ENCODE data around the gene MLLT11. TPM values are rescaled to one million over a fixed set of nuclear protein-coding genes. Genes with fewer than 3 reads are reported as not detected.

Gene MLLT11
- total and polyA plus RNA-seq, 7 donors, result 0.60 to 5.0 (median 2.9) TPM

- Histone ChIP-seq H3K9me3 (no peaks in the 10 kb centered on the region), H3K4me1 (peaks cover 0 to 42% (median 30%) of the 10 kb centered on the region in 4 donors), H3K27me3 (no peaks in the 10 kb centered on the region), H3K36me3 (peaks cover 35 to 57% (median 43%) of the 10 kb centered on the region in 4 donors), H3K27ac (peak overlapping the region in 1 of 4 donors; percentile 2), H3K4me3 (no peak overlapping the region)
- TF ChIP-seq, protein P1, sequence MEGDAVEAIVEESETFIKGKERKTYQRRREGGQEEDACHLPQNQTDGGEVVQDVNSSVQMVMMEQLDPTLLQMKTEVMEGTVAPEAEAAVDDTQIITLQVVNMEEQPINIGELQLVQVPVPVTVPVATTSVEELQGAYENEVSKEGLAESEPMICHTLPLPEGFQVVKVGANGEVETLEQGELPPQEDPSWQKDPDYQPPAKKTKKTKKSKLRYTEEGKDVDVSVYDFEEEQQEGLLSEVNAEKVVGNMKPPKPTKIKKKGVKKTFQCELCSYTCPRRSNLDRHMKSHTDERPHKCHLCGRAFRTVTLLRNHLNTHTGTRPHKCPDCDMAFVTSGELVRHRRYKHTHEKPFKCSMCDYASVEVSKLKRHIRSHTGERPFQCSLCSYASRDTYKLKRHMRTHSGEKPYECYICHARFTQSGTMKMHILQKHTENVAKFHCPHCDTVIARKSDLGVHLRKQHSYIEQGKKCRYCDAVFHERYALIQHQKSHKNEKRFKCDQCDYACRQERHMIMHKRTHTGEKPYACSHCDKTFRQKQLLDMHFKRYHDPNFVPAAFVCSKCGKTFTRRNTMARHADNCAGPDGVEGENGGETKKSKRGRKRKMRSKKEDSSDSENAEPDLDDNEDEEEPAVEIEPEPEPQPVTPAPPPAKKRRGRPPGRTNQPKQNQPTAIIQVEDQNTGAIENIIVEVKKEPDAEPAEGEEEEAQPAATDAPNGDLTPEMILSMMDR (IDR thresholded peaks at IDR 0.05), result no peak
- TF ChIP-seq POLR2A (IDR thresholded peaks at IDR 0.05) (no peak), POLR2AphosphoS5 (IDR thresholded peaks at IDR 0.05) (no peak), EP300 (IDR thresholded peaks at IDR 0.05) (no peak)
- intact Hi-C loops (cut with DNase I), result no loop called here
- DNase-seq, result no peak
- WGBS, 2 donors, result 54 to 70% methylated on average over 2 of the region's 2 CpGs
Observed at GRCh38 chr1:151051356-151052009, 8.7 kb upstream of the MLLT11 start.

- TF ChIP-seq POLR2AphosphoS5 (IDR thresholded peaks at IDR 0.05) (no peak), POLR2A (IDR thresholded peaks at IDR 0.05) (no peak), EP300 (IDR thresholded peaks at IDR 0.05) (no peak)
- TF ChIP-seq, protein P1 (IDR thresholded peaks at IDR 0.05), result no peak
- Histone ChIP-seq H3K36me3 (peaks cover 35 to 57% (median 43%) of the 10 kb centered on the region in 4 donors), H3K27me3 (no peaks in the 10 kb centered on the region), H3K4me3 (no peak overlapping the region), H3K27ac (peak overlapping the region; percentile 39 to 97 (median 92)), H3K9me3 (no peaks in the 10 kb centered on the region), H3K4me1 (peaks cover 0 to 37% (median 35%) of the 10 kb centered on the region in 4 donors)
- no peak for DNase-seq
- intact Hi-C loops (cut with DNase I), result no loop called here
- 93 to 94% methylated on average over 4 of the region's 4 CpGs for WGBS, 2 donors
Observed at GRCh38 chr1:151054971-151055547, 5.1 kb upstream of the MLLT11 start.

DNA sequence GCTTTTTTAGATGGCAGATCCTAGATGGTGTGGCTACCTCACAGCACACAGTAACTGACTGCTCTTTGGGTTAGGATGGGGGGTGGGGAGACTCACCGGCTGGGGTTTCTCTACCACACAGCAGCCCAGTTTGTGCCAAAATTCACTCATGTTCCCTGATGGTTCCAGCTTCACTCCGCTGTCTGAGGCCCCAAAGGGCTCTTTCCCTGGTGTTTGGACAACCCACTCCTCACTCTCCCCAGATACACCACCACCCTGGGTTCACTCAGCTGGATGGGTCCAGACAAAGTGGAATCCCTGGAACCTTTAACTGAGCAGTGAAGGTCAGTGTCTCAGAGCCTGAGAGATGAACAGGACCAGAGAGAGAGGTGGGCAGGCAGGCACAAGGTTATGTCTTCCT is 4.6 kb upstream of the MLLT11 start:
- TF ChIP-seq EP300 (IDR thresholded peaks at IDR 0.05), result no peak
- TF ChIP-seq, protein P1 (IDR thresholded peaks at IDR 0.05), result no peak
- TF ChIP-seq POLR2A (IDR thresholded peaks at IDR 0.05), result no peak
- no peak for TF ChIP-seq POLR2AphosphoS5 (IDR thresholded peaks at IDR 0.05)
- Histone ChIP-seq H3K9me3 (no peaks in the 10 kb centered on the region), H3K27ac (peak overlapping the region; percentile 39 to 97 (median 92)), H3K4me1 (peaks cover 0 to 38% (median 36%) of the 10 kb centered on the region in 4 donors), H3K36me3 (peaks cover 35 to 53% (median 43%) of the 10 kb centered on the region in 4 donors), H3K27me3 (no peaks in the 10 kb centered on the region), H3K4me3 (no peak overlapping the region)
- 37 to 46% methylated on average over 2 of the region's 2 CpGs for WGBS, 2 donors
- intact Hi-C loops (cut with DNase I), result no loop called here
- DNase-seq, result no peak

DNA sequence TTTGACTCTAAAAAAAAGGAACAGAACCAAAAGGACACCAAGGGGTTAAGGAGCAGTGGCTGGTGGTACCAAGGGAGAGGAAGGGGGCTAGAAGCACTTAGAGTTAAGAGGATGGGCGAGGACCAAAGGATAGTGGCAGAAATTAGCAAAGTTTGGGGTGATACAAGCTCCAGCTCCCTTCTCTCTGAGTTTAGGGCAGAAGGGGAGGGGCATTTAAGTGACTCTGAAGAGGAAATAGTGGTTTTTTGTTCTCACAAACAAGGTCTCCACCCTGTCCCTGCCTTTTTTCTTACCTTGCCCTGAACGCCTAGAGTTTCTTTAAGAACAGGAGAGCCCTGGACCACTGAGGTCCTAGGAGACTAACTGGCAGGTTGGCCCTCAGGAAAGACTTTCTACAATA is 4.0 kb upstream of the MLLT11 start:
- H3K36me3 ChIP-seq, result peaks cover 35 to 48% (median 43%) of the 10 kb centered on the region in 4 donors
- intact Hi-C loops (cut with DNase I), result no loop called here
- no peak overlapping the region for H3K4me3 ChIP-seq
- DNase-seq, result no peak
- H3K27me3 ChIP-seq, result no peaks in the 10 kb centered on the region
- WGBS, 2 donors, result 35 to 46% methylated on average over 2 of the region's 2 CpGs
- H3K27ac ChIP-seq, result peak overlapping the region; percentile 39 to 97 (median 92)
- peaks cover 0 to 44% (median 39%) of the 10 kb centered on the region in 4 donors for H3K4me1 ChIP-seq
- TF ChIP-seq POLR2A (IDR thresholded peaks at IDR 0.05) (no peak), EP300 (IDR thresholded peaks at IDR 0.05) (no peak), POLR2AphosphoS5 (IDR thresholded peaks at IDR 0.05) (no peak)
- TF ChIP-seq, protein P1 (IDR thresholded peaks at IDR 0.05), result no peak
- no peaks in the 10 kb centered on the region for H3K9me3 ChIP-seq

All from sigmoid colon (tissue), 7 donors.